ENCODE results near the gene QSOX2.

QSOX2 gene

GRCh38 chr9:136171009-136171800 is 74.4 kb downstream of the QSOX2 start:
- no peaks in the 10 kb centered on the region for H3K9me2 ChIP-seq (replicated peaks; ENCODE audit: insufficient read depth, low read length)
- no peaks in the 10 kb centered on the region for H3K79me2 ChIP-seq (ENCODE audit: low read length)
- H2AFZ ChIP-seq (ENCODE audit: low read length) = no peak overlapping the region
- no peak overlapping the region for H3K27ac ChIP-seq (ENCODE audit: low read length)
- peaks cover 81% of the 10 kb centered on the region for H3K27me3 ChIP-seq (replicated peaks; ENCODE audit: insufficient read depth, low read length)
- no peak for DNase-seq
- no peak for TF ChIP-seq EZH2 (optimal IDR thresholded peaks at IDR 0.05; ENCODE audit: low read depth, low read length)
- no peak for TF ChIP-seq EZH2phosphoT487 (IDR thresholded peaks at IDR 0.05; ENCODE audit: low read length)
- no peak for TF ChIP-seq CTCF (IDR thresholded peaks at IDR 0.05; ENCODE audit: low read length)
- H4K20me1 ChIP-seq (ENCODE audit: insufficient read depth, low read length) = no peaks in the 10 kb centered on the region
- no peak overlapping the region for H3K4me2 ChIP-seq (ENCODE audit: low read depth, low read length)
- H3K4me1 ChIP-seq (ENCODE audit: low read length) = no peaks in the 10 kb centered on the region
- H3K36me3 ChIP-seq (replicated peaks; ENCODE audit: insufficient read depth, low read length) = no peaks in the 10 kb centered on the region
- no peaks in the 10 kb centered on the region for H3K9me3 ChIP-seq (replicated peaks; ENCODE audit: insufficient read depth, low read length)
- H3K4me3 ChIP-seq (ENCODE audit: low read length) = no peak overlapping the region
- no peaks in the 10 kb centered on the region for H3F3A ChIP-seq (ENCODE audit: insufficient read depth, low read length)
- H3K9ac ChIP-seq (ENCODE audit: low read length) = no peak overlapping the region

GRCh38 chr9:136170006-136170901 is 75.4 kb downstream of the QSOX2 start:
- Histone ChIP-seq H3K9me3 (replicated peaks; ENCODE audit: insufficient read depth, low read length) (no peaks in the 10 kb centered on the region), H3K4me1 (ENCODE audit: low read length) (no peaks in the 10 kb centered on the region), H4K20me1 (ENCODE audit: insufficient read depth, low read length) (no peaks in the 10 kb centered on the region), H3K9me2 (replicated peaks; ENCODE audit: insufficient read depth, low read length) (no peaks in the 10 kb centered on the region), H3K4me3 (ENCODE audit: low read length) (no peak overlapping the region), H3K27me3 (replicated peaks; ENCODE audit: insufficient read depth, low read length) (peaks cover 72% of the 10 kb centered on the region), H3K27ac (ENCODE audit: low read length) (no peak overlapping the region), H3K4me2 (ENCODE audit: low read depth, low read length) (no peak overlapping the region), H3K79me2 (ENCODE audit: low read length) (no peaks in the 10 kb centered on the region), H2AFZ (ENCODE audit: low read length) (no peak overlapping the region), H3K36me3 (replicated peaks; ENCODE audit: insufficient read depth, low read length) (no peaks in the 10 kb centered on the region), H3K9ac (ENCODE audit: low read length) (no peak overlapping the region), H3F3A (ENCODE audit: insufficient read depth, low read length) (no peaks in the 10 kb centered on the region)
- TF ChIP-seq CTCF (IDR thresholded peaks at IDR 0.05; ENCODE audit: low read length) (peak; percentile 60), EZH2phosphoT487 (IDR thresholded peaks at IDR 0.05; ENCODE audit: low read length) (no peak), EZH2 (optimal IDR thresholded peaks at IDR 0.05; ENCODE audit: low read depth, low read length) (no peak)
- DNase-seq = no peak

- H3K79me2 ChIP-seq (ENCODE audit: low read length) = no peaks in the 10 kb centered on the region
- H3K27me3 ChIP-seq (replicated peaks; ENCODE audit: insufficient read depth, low read length) = peaks cover 66% of the 10 kb centered on the region
- TF ChIP-seq CTCF (IDR thresholded peaks at IDR 0.05; ENCODE audit: low read length) (no peak), EZH2 (optimal IDR thresholded peaks at IDR 0.05; ENCODE audit: low read depth, low read length) (no peak), EZH2phosphoT487 (IDR thresholded peaks at IDR 0.05; ENCODE audit: low read length) (no peak)
- no peak for DNase-seq
- H3F3A ChIP-seq (ENCODE audit: insufficient read depth, low read length) = no peaks in the 10 kb centered on the region
- no peak overlapping the region for H3K4me2 ChIP-seq (ENCODE audit: low read depth, low read length)
- no peaks in the 10 kb centered on the region for H3K9me3 ChIP-seq (replicated peaks; ENCODE audit: insufficient read depth, low read length)
- no peaks in the 10 kb centered on the region for H4K20me1 ChIP-seq (ENCODE audit: insufficient read depth, low read length)
- no peak overlapping the region for H3K27ac ChIP-seq (ENCODE audit: low read length)
- H2AFZ ChIP-seq (ENCODE audit: low read length) = no peak overlapping the region
- H3K9me2 ChIP-seq (replicated peaks; ENCODE audit: insufficient read depth, low read length) = no peaks in the 10 kb centered on the region
- no peaks in the 10 kb centered on the region for H3K4me1 ChIP-seq (ENCODE audit: low read length)
- H3K4me3 ChIP-seq (ENCODE audit: low read length) = no peak overlapping the region
- H3K36me3 ChIP-seq (replicated peaks; ENCODE audit: insufficient read depth, low read length) = no peaks in the 10 kb centered on the region
- no peak overlapping the region for H3K9ac ChIP-seq (ENCODE audit: low read length)
These were observed 76.1 kb downstream of the QSOX2 start for GRCh38 chr9:136169495-136169894.
